GM13977 (cell line): ENCODE measurements around the gene IER5L.

Source experiments
- DNase-seq: peaks from one replicate; pipeline ENCODE4 v3.0.0; 2012; ENCODE audit warnings: low spot score
- CTCF ChIP-seq: IDR thresholded peaks from 2 replicates; pipeline ENCODE4 v1.5.1; 2012; ENCODE audit warnings: mild to moderate bottlenecking, control low read depth; ENCODE audit not compliant: insufficient read depth; ENCODE audit errors: extremely low read depth, missing control alignments
- in situ Hi-C: fragments of 300-500 bp; cut with MboI; formaldehyde crosslinking; loops from one replicate; pipeline ENCODE4 v1.12.0; 2022; ENCODE audit warnings: low sequenced_read_pairs, low pct_unique_long_range_greater_than_20kb, mixed read lengths, inconsistent platforms; ENCODE audit not compliant: unreplicated experiment

The IER5L gene

GRCh38 chr9:129139233-129139992, 38.6 kb downstream of the IER5L start:
- in situ Hi-C loops, result loop anchor here (10.0 to 25.0 kb wide), 2 partner anchors 475 to 648 kb away; no protein-coding TSS in a partner anchor
- peak; percentile 79 for DNase-seq
- TF ChIP-seq CTCF, result peak; percentile 77

GRCh38 chr9:129138476-129139232, 39.4 kb downstream of the IER5L start:
- in situ Hi-C loops, result loop anchor here (10.0 to 25.0 kb wide), 2 partner anchors 476 to 649 kb away; no protein-coding TSS in a partner anchor
- TF ChIP-seq CTCF, result no peak

GRCh38 chr9:129138144-129138462, 40.0 kb downstream of the IER5L start:
- DNase-seq, result no peak
- in situ Hi-C loops, result loop anchor here (10.0 to 25.0 kb wide), 2 partner anchors 477 to 649 kb away; no protein-coding TSS in a partner anchor
- no peak for TF ChIP-seq CTCF

More at GRCh38 chr9:129138476-129139232, 39.4 kb downstream of the IER5L start:
- DNase-seq, result no peak

- TF ChIP-seq CTCF, result no peak
- in situ Hi-C loops, result loop anchor here (10.0 to 25.0 kb wide), 2 partner anchors 477 to 650 kb away; no protein-coding TSS in a partner anchor
- DNase-seq, result no peak
Observed at GRCh38 chr9:129137292-129138143, 40.5 kb downstream of the IER5L start.

GRCh38 chr9:129136446-129137035, 41.5 kb downstream of the IER5L start:
- no peak for DNase-seq
- in situ Hi-C loops, result loop anchor here (10.0 to 25.0 kb wide), 2 partner anchors 478 to 651 kb away; no protein-coding TSS in a partner anchor

More at GRCh38 chr9:129136446-129137035, 41.5 kb downstream of the IER5L start:
- no peak for TF ChIP-seq CTCF
